Measurements from ENCODE around the gene TEX54. TPM values are rescaled to one million over a fixed set of nuclear protein-coding genes. Genes with fewer than 3 reads are reported as not detected.

The TEX54 gene
- total and polyA plus RNA-seq, 2 of the 13 experiments (the other 11 are each of a cell fraction or from before 2014, with no cell fraction given) = not detected

Small RNAs within 50 kb of the gene (microRNA-seq; reads per million reads assigned to microRNA genes)
- 0.85 reads per million for gene MIR6514
- not detected for gene MIR6748

Small RNAs within 50 kb of the gene (small RNA-seq; reads per million reads assigned to genes)
- gene MIR6514 (ENCODE audit: insufficient read depth in 2 of 3, insufficient read length in 3 of 3, low read depth in 2 of 3, low replicate concordance in 1 of 3) (0 to 3.9 (median 0.65) reads per million in 3 experiments), gene RF00099 (ENCODE audit: insufficient read depth in 2 of 3, insufficient read length in 3 of 3, low read depth in 2 of 3, low replicate concordance in 1 of 3) (0 reads per million in 3 experiments), gene RNU6-118P (ENCODE audit: insufficient read depth in 2 of 3, insufficient read length in 3 of 3, low read depth in 2 of 3, low replicate concordance in 1 of 3) (0 reads per million in 3 experiments), gene SNORD22 (ENCODE audit: insufficient read depth in 2 of 3, insufficient read length in 3 of 3, low read depth in 2 of 3, low replicate concordance in 1 of 3) (0 reads per million in 3 experiments), gene SNORD26 (ENCODE audit: insufficient read depth in 2 of 3, insufficient read length in 3 of 3, low read depth in 2 of 3, low replicate concordance in 1 of 3) (0 reads per million in 3 experiments), gene SNORD27 (ENCODE audit: insufficient read depth in 2 of 3, insufficient read length in 3 of 3, low read depth in 2 of 3, low replicate concordance in 1 of 3) (0 reads per million in 3 experiments), gene SNORD28 (ENCODE audit: insufficient read depth in 2 of 3, insufficient read length in 3 of 3, low read depth in 2 of 3, low replicate concordance in 1 of 3) (0 reads per million in 3 experiments), gene SNORD30 (ENCODE audit: insufficient read depth in 2 of 3, insufficient read length in 3 of 3, low read depth in 2 of 3, low replicate concordance in 1 of 3) (17,688 to 319,796 (median 159,752) reads per million in 3 experiments)

Other genes starting within 250 kb of the TEX54 start
- 8.5 and 9.7 TPM in 2 replicates for gene TUT1, start 241.3 kb downstream of the TEX54 start, total RNA-seq (2016; rRNA removed; fragmentation: Illumina TruSeq; extraction: Trizol)
- 14.3 and 17.5 TPM in 2 replicates for gene TUT1, start 241.3 kb downstream of the TEX54 start, polyA plus RNA-seq (2011; rRNA removed)
- 58.1 and 70.0 TPM in 2 replicates for gene MTA2, start 231.0 kb downstream of the TEX54 start, total RNA-seq (2016; rRNA removed; fragmentation: Illumina TruSeq; extraction: Trizol)
- 14.0 and 16.8 TPM in 2 replicates for gene MTA2, start 231.0 kb downstream of the TEX54 start, polyA plus RNA-seq (2011; rRNA removed)
- 4.6 and 10.6 TPM in 2 replicates for gene EML3, start 220.1 kb downstream of the TEX54 start, total RNA-seq (2016; rRNA removed; fragmentation: Illumina TruSeq; extraction: Trizol)
- gene EML3, start 220.1 kb downstream of the TEX54 start, polyA plus RNA-seq (2011; rRNA removed) = 12.3 and 16.6 TPM in 2 replicates
- 1.8 and 2.4 TPM in 2 replicates for gene ROM1, start 219.6 kb downstream of the TEX54 start, total RNA-seq (2016; rRNA removed; fragmentation: Illumina TruSeq; extraction: Trizol)
- 1.2 and 1.6 TPM in 2 replicates for gene ROM1, start 219.6 kb downstream of the TEX54 start, polyA plus RNA-seq (2011; rRNA removed)
- 8.4 and 21.3 TPM in 2 replicates for gene B3GAT3, start 210.9 kb downstream of the TEX54 start, total RNA-seq (2016; rRNA removed; fragmentation: Illumina TruSeq; extraction: Trizol)
- 26.1 and 40.4 TPM in 2 replicates for gene B3GAT3, start 210.9 kb downstream of the TEX54 start, polyA plus RNA-seq (2011; rRNA removed)
- 50.8 and 99.5 TPM in 2 replicates for gene GANAB, start 186.2 kb downstream of the TEX54 start, total RNA-seq (2016; rRNA removed; fragmentation: Illumina TruSeq; extraction: Trizol)
- 234 and 251 TPM in 2 replicates for gene GANAB, start 186.2 kb downstream of the TEX54 start, polyA plus RNA-seq (2011; rRNA removed)
- gene INTS5, start 179.5 kb downstream of the TEX54 start, total RNA-seq (2016; rRNA removed; fragmentation: Illumina TruSeq; extraction: Trizol) = 11.3 and 13.2 TPM in 2 replicates
- gene INTS5, start 179.5 kb downstream of the TEX54 start, polyA plus RNA-seq (2011; rRNA removed) = 5.7 and 7.8 TPM in 2 replicates
- 91.8 and 109 TPM in 2 replicates for gene C11orf98, start 167.6 kb downstream of the TEX54 start, total RNA-seq (2016; rRNA removed; fragmentation: Illumina TruSeq; extraction: Trizol)
- 30.4 and 40.9 TPM in 2 replicates for gene C11orf98, start 167.6 kb downstream of the TEX54 start, polyA plus RNA-seq (2011; rRNA removed)
- 9.9 and 31.8 TPM in 2 replicates for gene CSKMT, start 167.5 kb downstream of the TEX54 start, total RNA-seq (2016; rRNA removed; fragmentation: Illumina TruSeq; extraction: Trizol)
- 7.6 and 9.8 TPM in 2 replicates for gene CSKMT, start 167.5 kb downstream of the TEX54 start, polyA plus RNA-seq (2011; rRNA removed)
- gene UQCC3, start 161.2 kb downstream of the TEX54 start, total RNA-seq (2016; rRNA removed; fragmentation: Illumina TruSeq; extraction: Trizol) = 12.1 and 16.0 TPM in 2 replicates
- gene UQCC3, start 161.2 kb downstream of the TEX54 start, polyA plus RNA-seq (2011; rRNA removed) = 7.7 and 8.4 TPM in 2 replicates
- gene LBHD1, start 160.6 kb downstream of the TEX54 start, total RNA-seq (2016; rRNA removed; fragmentation: Illumina TruSeq; extraction: Trizol) = 1.4 and 3.7 TPM in 2 replicates
- 3.2 and 3.6 TPM in 2 replicates for gene LBHD1, start 160.6 kb downstream of the TEX54 start, polyA plus RNA-seq (2011; rRNA removed)
- gene UBXN1, start 153.8 kb downstream of the TEX54 start, total RNA-seq (2016; rRNA removed; fragmentation: Illumina TruSeq; extraction: Trizol) = 52.4 and 58.9 TPM in 2 replicates
- 47.1 and 47.5 TPM in 2 replicates for gene UBXN1, start 153.8 kb downstream of the TEX54 start, polyA plus RNA-seq (2011; rRNA removed)
- 0.11 TPM in 1 of 2 replicates, not detected in the other for gene LRRN4CL, start 143.3 kb downstream of the TEX54 start, total RNA-seq (2016; rRNA removed; fragmentation: Illumina TruSeq; extraction: Trizol)
- gene LRRN4CL, start 143.3 kb downstream of the TEX54 start, polyA plus RNA-seq (2011; rRNA removed) = 0.04 TPM in 1 of 2 replicates, not detected in the other
- 10.2 and 21.1 TPM in 2 replicates for gene BSCL2, start 125.4 kb downstream of the TEX54 start, total RNA-seq (2016; rRNA removed; fragmentation: Illumina TruSeq; extraction: Trizol)
- gene BSCL2, start 125.4 kb downstream of the TEX54 start, polyA plus RNA-seq (2011; rRNA removed) = 19.5 and 22.6 TPM in 2 replicates
- not detected in 2 replicates for gene GNG3, start 125.2 kb downstream of the TEX54 start, total RNA-seq (2016; rRNA removed; fragmentation: Illumina TruSeq; extraction: Trizol)
- gene GNG3, start 125.2 kb downstream of the TEX54 start, polyA plus RNA-seq (2011; rRNA removed) = not detected in 2 replicates
- 8.4 and 9.6 TPM in 2 replicates for gene HNRNPUL2, start 105.4 kb downstream of the TEX54 start, total RNA-seq (2016; rRNA removed; fragmentation: Illumina TruSeq; extraction: Trizol)
- 9.6 TPM in 2 replicates for gene HNRNPUL2, start 105.4 kb downstream of the TEX54 start, polyA plus RNA-seq (2011; rRNA removed)
- 36.4 and 42.5 TPM in 2 replicates for gene TTC9C, start 104.4 kb downstream of the TEX54 start, total RNA-seq (2016; rRNA removed; fragmentation: Illumina TruSeq; extraction: Trizol)
- gene TTC9C, start 104.4 kb downstream of the TEX54 start, polyA plus RNA-seq (2011; rRNA removed) = 28.0 and 29.1 TPM in 2 replicates
- 4.0 and 5.2 TPM in 2 replicates for gene ZBTB3, start 78.7 kb downstream of the TEX54 start, total RNA-seq (2016; rRNA removed; fragmentation: Illumina TruSeq; extraction: Trizol)
- 3.1 and 3.4 TPM in 2 replicates for gene ZBTB3, start 78.7 kb downstream of the TEX54 start, polyA plus RNA-seq (2011; rRNA removed)
- 97.6 and 116 TPM in 2 replicates for gene POLR2G, start 71.3 kb downstream of the TEX54 start, total RNA-seq (2016; rRNA removed; fragmentation: Illumina TruSeq; extraction: Trizol)
- 85.9 and 97.1 TPM in 2 replicates for gene POLR2G, start 71.3 kb downstream of the TEX54 start, polyA plus RNA-seq (2011; rRNA removed)
- gene TAF6L, start 61.4 kb downstream of the TEX54 start, total RNA-seq (2016; rRNA removed; fragmentation: Illumina TruSeq; extraction: Trizol) = 13.4 and 19.4 TPM in 2 replicates
- 12.6 and 15.3 TPM in 2 replicates for gene TAF6L, start 61.4 kb downstream of the TEX54 start, polyA plus RNA-seq (2011; rRNA removed)
- 11.4 and 24.8 TPM in 2 replicates for gene TMEM179B, start 45.4 kb downstream of the TEX54 start, total RNA-seq (2016; rRNA removed; fragmentation: Illumina TruSeq; extraction: Trizol)
- gene TMEM179B, start 45.4 kb downstream of the TEX54 start, polyA plus RNA-seq (2011; rRNA removed) = 25.7 and 31.5 TPM in 2 replicates
- gene TMEM223, start 40.8 kb downstream of the TEX54 start, total RNA-seq (2016; rRNA removed; fragmentation: Illumina TruSeq; extraction: Trizol) = 18.0 and 24.9 TPM in 2 replicates
- gene TMEM223, start 40.8 kb downstream of the TEX54 start, polyA plus RNA-seq (2011; rRNA removed) = 19.5 TPM in 2 replicates
- gene NXF1, start 27.4 kb downstream of the TEX54 start, total RNA-seq (2016; rRNA removed; fragmentation: Illumina TruSeq; extraction: Trizol) = 26.2 and 30.9 TPM in 2 replicates
- gene NXF1, start 27.4 kb downstream of the TEX54 start, polyA plus RNA-seq (2011; rRNA removed) = 30.4 and 39.7 TPM in 2 replicates
- gene STX5, start 790 bp downstream of the TEX54 start, total RNA-seq (2016; rRNA removed; fragmentation: Illumina TruSeq; extraction: Trizol) = 26.9 and 29.2 TPM in 2 replicates
- 30.0 and 36.6 TPM in 2 replicates for gene STX5, start 790 bp downstream of the TEX54 start, polyA plus RNA-seq (2011; rRNA removed)
- gene WDR74, start 6.7 kb upstream of the TEX54 start, total RNA-seq (2016; rRNA removed; fragmentation: Illumina TruSeq; extraction: Trizol) = 68.4 and 83.3 TPM in 2 replicates
- gene WDR74, start 6.7 kb upstream of the TEX54 start, polyA plus RNA-seq (2011; rRNA removed) = 77.0 and 84.6 TPM in 2 replicates
- 94.8 and 213 TPM in 2 replicates for gene SLC3A2, start 48.1 kb upstream of the TEX54 start, total RNA-seq (2016; rRNA removed; fragmentation: Illumina TruSeq; extraction: Trizol)
- 225 and 226 TPM in 2 replicates for gene SLC3A2, start 48.1 kb upstream of the TEX54 start, polyA plus RNA-seq (2011; rRNA removed)
- gene CHRM1, start 88.5 kb upstream of the TEX54 start, total RNA-seq (2016; rRNA removed; fragmentation: Illumina TruSeq; extraction: Trizol) = not detected in 2 replicates
- gene CHRM1, start 88.5 kb upstream of the TEX54 start, polyA plus RNA-seq (2011; rRNA removed) = not detected in 2 replicates
- gene SLC22A6, start 152.1 kb upstream of the TEX54 start, total RNA-seq (2016; rRNA removed; fragmentation: Illumina TruSeq; extraction: Trizol) = not detected in 2 replicates
- gene SLC22A6, start 152.1 kb upstream of the TEX54 start, polyA plus RNA-seq (2011; rRNA removed) = not detected in 2 replicates
- gene SLC22A8, start 183.0 kb upstream of the TEX54 start, total RNA-seq (2016; rRNA removed; fragmentation: Illumina TruSeq; extraction: Trizol) = 0.04 TPM in 1 of 2 replicates, not detected in the other
- gene SLC22A8, start 183.0 kb upstream of the TEX54 start, polyA plus RNA-seq (2011; rRNA removed) = 0.05 and 0.33 TPM in 2 replicates